HCT116 (cell line): ENCODE data around the gene GABBR2. TPM values are rescaled to one million over a fixed set of nuclear protein-coding genes. Genes with fewer than 3 reads are reported as not detected.

Experiments
- ATAC-seq: fragments of 200-7000 bp; cut with Tn5 transposase; 2 replicates; pipeline ENCODE4 v1.9.1; 2020; ENCODE audit warnings: mild to moderate bottlenecking, moderate library complexity
- BruUV-seq: library from RNA; stranded (reverse); fragments of 400-500 nt; replicated peaks from 2 replicates; lab custom pipeline; 2021; lab: Mats Ljungman, UMichigan
- CTCF ChIA-PET: fragments of 300-600 bp; sonication (Branson Sonifier 250); formaldehyde crosslinking; loops from one replicate; lab custom pipeline; 2021; ENCODE audit warnings: antibody characterized with exemption; lab: Charles Lee
- POLR2A ChIA-PET: fragments of 300-600, 350-600 bp; sonication (Branson Sonifier 250); formaldehyde crosslinking; loops from one replicate; lab custom pipeline; 2021; ENCODE audit warnings: antibody characterized with exemption; lab: Charles Lee
- RAD21 ChIA-PET, 2 experiments: fragments of 300-600 bp; sonication (Branson Sonifier 250); formaldehyde crosslinking; loops; one replicate each; lab custom pipeline; 2023; ENCODE audit warnings: low total read pairs in 2 of 2; ENCODE audit not compliant: uncharacterized antibody in 2 of 2, unreplicated experiment in 2 of 2, low non-redundant PET in 1 of 2; lab: Charles Lee
- DNase-seq: peaks from one replicate; pipeline ENCODE4 v3.0.0-alpha.2; 2010; ENCODE audit warnings: low read depth, low spot score
- H2AFZ ChIP-seq: fragments of 200-600 bp; shearing (Covaris generic), sonication (generic); 2 replicates; pipeline ENCODE4 v1.6.1; 2017; ENCODE audit warnings: low read depth, mixed run types, mixed read lengths, antibody characterized with exemption, low read length; ENCODE audit not compliant: poor library complexity, severe bottlenecking
- H3K27ac ChIP-seq: 2 replicates; pipeline ENCODE4 v1.5.1; 2012; ENCODE audit warnings: low read depth, low read length
- H3K27me3 ChIP-seq: fragments of 200-600 bp; sonication (generic); 2 replicates; pipeline ENCODE4 v1.6.1; 2016; ENCODE audit warnings: mixed run types, low read length, mixed read lengths; ENCODE audit not compliant: insufficient read depth
- H3K36me3 ChIP-seq, 2 experiments: fragments of 200-500 bp in 1 of 2; fragments of 200-600 bp in 1 of 2; sonication (Bioruptor generic) in 1 of 2; sonication (generic) in 1 of 2; 2 replicates each; pipeline versions ENCODE4 v1.5.1 to v1.6.1; 2014 to 2016; ENCODE audit warnings: low read length in 2 of 2, inconsistent platforms in 1 of 2, mixed read lengths in 1 of 2, mixed run types in 1 of 2; ENCODE audit not compliant: insufficient read depth in 2 of 2, control insufficient read depth in 1 of 2
- H3K4me1 ChIP-seq, 2 experiments: fragments of 200-600 bp in 1 of 2; sonication (generic) in 1 of 2; 2 replicates each; pipeline versions ENCODE4 v1.5.1 to v1.6.1; 2012 to 2017; ENCODE audit warnings: low read length in 2 of 2, inconsistent platforms in 1 of 2, mild to moderate bottlenecking in 1 of 2, mixed read lengths in 1 of 2, mixed run types in 1 of 2, moderate library complexity in 1 of 2; ENCODE audit not compliant: insufficient read depth in 2 of 2, control insufficient read depth in 1 of 2
- H3K4me2 ChIP-seq: fragments of 200-600 bp; sonication (generic); 2 replicates; pipeline ENCODE4 v1.6.1; 2017; ENCODE audit warnings: mixed run types, low read length, mixed read lengths
- H3K4me3 ChIP-seq, 2 experiments: fragments of 200-600 bp in 1 of 2; sonication (generic) in 1 of 2; replicated peaks in 1 of 2; 2 replicates each; pipeline ENCODE4 v1.5.1; 2011 to 2016; ENCODE audit warnings: low read length in 2 of 2, control low read depth in 1 of 2, low read depth in 1 of 2, mild to moderate bottlenecking in 1 of 2, mixed read lengths in 1 of 2, mixed run types in 1 of 2
- H3K79me2 ChIP-seq: fragments of 200-600 bp; sonication (generic); 2 replicates; pipeline ENCODE4 v1.6.1; 2017; ENCODE audit warnings: mild to moderate bottlenecking, mixed run types, low read length, moderate library complexity, mixed read lengths; ENCODE audit not compliant: insufficient read depth
- H3K9ac ChIP-seq: fragments of 200-600 bp; sonication (generic); 2 replicates; pipeline ENCODE4 v1.6.1; 2016; ENCODE audit warnings: low read length, mixed read lengths
- H3K9me2 ChIP-seq: fragments of 200-600 bp; sonication (generic), shearing (Covaris generic); 2 replicates; pipeline ENCODE4 v1.6.1; 2017; ENCODE audit warnings: mixed run types, mild to moderate bottlenecking, moderate library complexity; ENCODE audit not compliant: insufficient read depth
- H3K9me3 ChIP-seq, 2 experiments: fragments of 200-500 bp in 1 of 2; fragments of 200-600 bp in 1 of 2; sonication (Bioruptor generic) in 1 of 2; sonication (generic) in 1 of 2; 2 replicates each; pipeline ENCODE4 v1.6.1; 2014 to 2017; ENCODE audit warnings: low read length in 2 of 2, mixed read lengths in 2 of 2, inconsistent platforms in 1 of 2, low read depth in 1 of 2, mild to moderate bottlenecking in 1 of 2, mixed run types in 1 of 2, moderate library complexity in 1 of 2; ENCODE audit not compliant: control insufficient read depth in 1 of 2, insufficient read depth in 1 of 2
- H4K20me1 ChIP-seq: fragments of 200-600 bp; sonication (generic), shearing (Covaris generic); 2 replicates; pipeline ENCODE4 v1.6.1; 2017; ENCODE audit warnings: mixed run types, mild to moderate bottlenecking, moderate library complexity; ENCODE audit not compliant: insufficient read depth
- EGR1 ChIP-seq: IDR thresholded peaks from 2 replicates; pipeline ENCODE4 v1.6.1; 2012; ENCODE audit warnings: low read depth
- ELF1 ChIP-seq: IDR thresholded peaks from 2 replicates; pipeline ENCODE4 v1.6.1; 2012; ENCODE audit warnings: low read depth, borderline replicate concordance
- EZH2phosphoT487 ChIP-seq: fragments of 200-600 bp; IDR thresholded peaks from 2 replicates; pipeline ENCODE4 v1.6.1; 2018; ENCODE audit warnings: antibody characterized with exemption, borderline replicate concordance
- POLR2A ChIP-seq: IDR thresholded peaks from 2 replicates; pipeline ENCODE4 v1.7.0; 2011; ENCODE audit warnings: borderline replicate concordance; ENCODE audit not compliant: insufficient read depth, insufficient read length; ENCODE audit errors: extremely low read depth
- ZFX ChIP-seq: fragments of 450-650 bp; IDR thresholded peaks from 2 replicates; pipeline ENCODE4 v1.6.1; 2017
- intact Hi-C: fragments of 100-400 bp; cut with micrococcal nuclease; formaldehyde crosslinking; loops from 2 replicates; pipeline ENCODE4 v1.10.0; 2022
- total RNA-seq: library from RNA; stranded (reverse); gene quantifications from one replicate; pipeline ENCODE4 v1.2.1, GENCODE V29; 2021; ENCODE audit not compliant: unreplicated experiment
- TF ChIP-seq, protein P1 (sequence below): IDR thresholded peaks from 2 replicates; pipeline ENCODE4 v1.6.1; 2011; ENCODE audit warnings: mild to moderate bottlenecking, low read length, moderate library complexity; ENCODE audit not compliant: insufficient replicate concordance; ENCODE audit errors: extremely low read depth

Gene GABBR2
- total RNA-seq, 1 experiment from 2014 or later: 0.15 TPM

- POLR2A ChIA-PET: no interaction called here
- RAD21 ChIA-PET: no interaction called here
- Histone ChIP-seq H4K20me1 (no peaks in the 10 kb centered on the region), H3K9me2 (no peaks in the 10 kb centered on the region), H3K4me3 (no peak overlapping the region), H3K4me1 (no peaks in the 10 kb centered on the region), H3K79me2 (no peaks in the 10 kb centered on the region), H3K4me2 (no peak overlapping the region), H3K36me3 (no peaks in the 10 kb centered on the region), H3K27me3 (no peaks in the 10 kb centered on the region), H3K27ac (no peak overlapping the region), H3K9me3 (no peaks in the 10 kb centered on the region), H3K9ac (no peak overlapping the region), H2AFZ (no peak overlapping the region)
- BruUV-seq: no TSS peak
- intact Hi-C loops: no loop called here
- TF ChIP-seq, protein P1, sequence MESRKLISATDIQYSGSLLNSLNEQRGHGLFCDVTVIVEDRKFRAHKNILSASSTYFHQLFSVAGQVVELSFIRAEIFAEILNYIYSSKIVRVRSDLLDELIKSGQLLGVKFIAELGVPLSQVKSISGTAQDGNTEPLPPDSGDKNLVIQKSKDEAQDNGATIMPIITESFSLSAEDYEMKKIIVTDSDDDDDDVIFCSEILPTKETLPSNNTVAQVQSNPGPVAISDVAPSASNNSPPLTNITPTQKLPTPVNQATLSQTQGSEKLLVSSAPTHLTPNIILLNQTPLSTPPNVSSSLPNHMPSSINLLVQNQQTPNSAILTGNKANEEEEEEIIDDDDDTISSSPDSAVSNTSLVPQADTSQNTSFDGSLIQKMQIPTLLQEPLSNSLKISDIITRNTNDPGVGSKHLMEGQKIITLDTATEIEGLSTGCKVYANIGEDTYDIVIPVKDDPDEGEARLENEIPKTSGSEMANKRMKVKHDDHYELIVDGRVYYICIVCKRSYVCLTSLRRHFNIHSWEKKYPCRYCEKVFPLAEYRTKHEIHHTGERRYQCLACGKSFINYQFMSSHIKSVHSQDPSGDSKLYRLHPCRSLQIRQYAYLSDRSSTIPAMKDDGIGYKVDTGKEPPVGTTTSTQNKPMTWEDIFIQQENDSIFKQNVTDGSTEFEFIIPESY: no peak
- TF ChIP-seq ZFX: no peak
- DNase-seq (no peak), ATAC-seq (no peak)
- CTCF ChIA-PET: no interaction called here
Measured at GRCh38 chr9:98558575-98558974, 150.2 kb downstream of the GABBR2 start.

- no TSS peak for BruUV-seq
- intact Hi-C loops: no loop called here
Measured at GRCh38 chr9:98556511-98556910, 152.2 kb downstream of the GABBR2 start.

More at GRCh38 chr9:98556511-98556910, 152.2 kb downstream of the GABBR2 start:
- Histone ChIP-seq H3K9me2 (no peaks in the 10 kb centered on the region), H3K27me3 (no peaks in the 10 kb centered on the region), H4K20me1 (no peaks in the 10 kb centered on the region), H2AFZ (no peak overlapping the region), H3K4me2 (no peak overlapping the region), H3K36me3 (no peaks in the 10 kb centered on the region), H3K9me3 (no peaks in the 10 kb centered on the region), H3K4me1 (no peaks in the 10 kb centered on the region), H3K9ac (no peak overlapping the region), H3K4me3 (no peak overlapping the region), H3K79me2 (no peaks in the 10 kb centered on the region), H3K27ac (no peak overlapping the region)
- ATAC-seq (no peak), DNase-seq (no peak)
- TF ChIP-seq ELF1: no peak
- TF ChIP-seq EZH2phosphoT487: no peak
- no peak for TF ChIP-seq EGR1
- no peak for TF ChIP-seq POLR2A
- no peak for TF ChIP-seq ZFX
- ChIA-PET CTCF (no interaction called here), RAD21 (no interaction called here), POLR2A (no interaction called here)
